GM19467 (cell line): ENCODE results near the gene ZNF202.
"Not testable (repeated sequence)": the region's sequence is repeated elsewhere in the genome, so short reads cannot be mapped to it uniquely, and the experiment has no call there.

ENCODE experiments used
- ATAC-seq: cut with Tn5 transposase; IDR thresholded peaks from one replicate; pipeline ENCODE4 v1.9.1; 2021; ENCODE audit warnings: mild to moderate bottlenecking, moderate library complexity; ENCODE audit not compliant: unreplicated experiment

The ZNF202 gene

DNA sequence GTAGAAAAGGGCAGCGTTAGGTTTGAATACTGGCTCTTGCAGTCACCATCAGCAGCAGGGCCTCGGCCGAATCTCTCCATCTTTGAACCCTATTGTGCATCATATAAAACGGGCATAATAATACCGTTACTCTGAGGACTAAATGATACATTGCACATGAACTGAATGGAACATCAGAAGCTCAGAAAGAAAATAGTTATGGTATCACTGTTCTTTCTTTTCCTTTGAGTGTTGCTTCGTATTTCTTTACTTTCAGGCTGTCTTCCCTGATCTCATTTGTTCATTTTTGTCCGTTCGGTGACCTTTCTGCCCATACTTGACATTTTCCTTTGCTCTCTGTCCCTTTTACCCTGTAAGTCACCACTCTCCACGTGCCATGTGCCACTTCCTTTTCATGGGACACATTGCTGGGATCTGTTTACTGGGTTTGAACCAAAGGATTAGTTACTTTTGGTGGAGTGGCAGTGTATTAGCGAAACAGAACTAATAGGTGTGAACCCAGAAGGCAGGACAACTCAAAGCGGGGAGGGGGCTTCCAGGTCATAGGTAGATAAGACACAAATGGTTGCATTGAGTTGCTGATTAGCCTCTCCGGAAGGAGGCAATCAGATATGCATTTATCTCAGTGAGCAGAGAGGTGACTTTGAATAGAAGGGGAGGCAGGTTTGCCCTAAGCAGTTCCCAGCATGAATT is 717 bp upstream of the ZNF202 start:
- no peak for ATAC-seq

DNA sequence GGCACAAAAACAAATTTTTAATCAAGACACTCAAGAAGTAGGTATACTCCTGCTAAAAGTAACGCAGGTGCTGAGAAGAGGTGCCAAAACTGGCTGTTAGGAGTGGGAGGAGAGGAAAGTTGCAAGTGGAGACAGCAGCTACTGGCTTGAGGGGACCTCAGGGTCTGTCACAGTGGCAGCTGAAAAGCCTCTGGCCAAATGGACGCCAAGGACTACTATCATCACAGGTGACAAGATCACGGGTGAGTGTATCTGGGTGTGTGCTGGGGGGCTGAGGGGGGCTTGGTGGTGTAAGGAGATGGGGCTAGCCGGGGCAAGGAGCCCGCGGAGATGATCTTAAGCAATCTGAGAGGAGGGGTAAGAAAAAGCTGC is 687 bp downstream of the ZNF202 start:
- ATAC-seq: no peak

- ATAC-seq: no peak
These were observed 3.1 kb downstream of the ZNF202 start for GRCh38 chr11:123738374-123738773.

DNA sequence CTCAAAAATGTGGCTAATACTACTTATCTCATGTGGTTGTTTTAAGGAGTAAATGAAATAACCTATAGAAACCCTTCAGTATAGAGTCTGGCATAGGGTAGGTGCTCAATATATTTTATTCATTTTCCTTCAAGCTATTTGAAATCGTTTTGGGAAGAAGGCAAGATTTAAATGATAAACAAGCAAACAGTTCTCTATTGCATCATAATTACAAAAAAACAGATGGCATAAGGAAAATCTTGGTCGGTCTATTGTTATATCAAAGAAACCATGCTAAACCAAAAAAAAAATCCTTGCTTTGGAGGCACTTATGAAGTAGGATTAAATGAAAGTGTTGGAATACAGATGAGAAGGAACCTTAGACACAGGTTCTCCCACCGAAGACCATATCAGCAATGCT is 4.7 kb downstream of the ZNF202 start:
- ATAC-seq: no peak

- no peak for ATAC-seq
These were observed 11.9 kb downstream of the ZNF202 start for GRCh38 chr11:123729602-123730001.

GRCh38 chr11:123725995-123726655 is 15.3 kb downstream of the ZNF202 start:
- no peak for ATAC-seq

DNA sequence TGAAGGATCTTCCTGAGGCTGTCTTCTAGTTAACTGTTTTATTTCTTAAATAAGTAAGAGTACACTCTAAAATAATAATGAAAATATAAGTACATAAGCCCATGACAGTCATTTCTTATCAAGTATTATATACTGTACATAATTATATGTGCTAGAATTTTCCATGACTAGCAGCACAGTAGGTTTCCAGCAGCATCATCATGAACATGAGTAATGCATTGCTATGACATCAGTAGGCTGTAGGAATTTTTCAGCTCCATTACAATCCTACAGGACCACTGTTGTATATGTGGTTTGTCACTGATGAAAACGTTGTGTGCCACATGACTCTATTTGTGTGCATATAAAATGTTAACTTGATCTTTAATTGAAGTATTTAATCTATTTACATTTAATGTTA is 22.0 kb downstream of the ZNF202 start:
- ATAC-seq: no peak

- ATAC-seq: no peak
These were observed 23.0 kb downstream of the ZNF202 start for GRCh38 chr11:123718469-123718868.

DNA sequence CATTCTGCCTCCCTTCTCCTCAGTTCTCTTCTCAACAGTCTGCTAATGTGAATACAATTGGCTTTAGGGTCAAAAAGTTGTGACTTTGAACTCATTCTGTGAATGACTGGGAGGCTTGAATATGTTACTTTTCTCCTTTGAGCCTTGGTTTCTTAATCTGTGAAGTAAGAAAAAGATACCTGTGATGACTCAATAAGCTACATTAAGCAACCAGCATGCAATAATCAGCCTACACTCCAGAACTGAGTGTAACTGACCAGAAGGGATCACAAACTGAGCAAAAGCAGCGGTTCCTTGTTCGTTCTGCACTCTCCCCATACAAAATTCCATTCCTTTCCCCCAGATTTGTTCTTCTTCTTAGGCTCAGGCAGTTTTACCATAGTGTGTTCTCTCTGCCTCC is 23.4 kb downstream of the ZNF202 start:
- ATAC-seq: no peak

DNA sequence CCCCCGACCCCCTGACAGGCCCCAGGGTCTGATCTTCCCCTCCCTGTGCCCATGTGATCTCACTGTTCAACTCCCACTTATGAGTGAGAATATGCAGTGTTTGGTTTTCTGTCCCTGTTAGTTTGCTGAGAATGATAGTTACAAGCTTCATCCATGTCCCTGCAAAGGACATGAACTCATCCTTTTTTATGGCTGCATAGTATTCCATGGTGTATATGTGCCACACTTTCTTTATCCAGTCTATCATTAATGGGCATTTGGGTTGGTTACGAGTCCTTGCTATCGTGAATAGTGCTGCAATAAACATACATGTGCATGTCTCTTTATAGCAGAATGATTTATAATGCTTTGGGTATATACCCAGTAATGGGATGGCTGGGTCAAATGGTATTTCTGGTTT is 28.8 kb downstream of the ZNF202 start:
- not testable (repeated sequence) for ATAC-seq

DNA sequence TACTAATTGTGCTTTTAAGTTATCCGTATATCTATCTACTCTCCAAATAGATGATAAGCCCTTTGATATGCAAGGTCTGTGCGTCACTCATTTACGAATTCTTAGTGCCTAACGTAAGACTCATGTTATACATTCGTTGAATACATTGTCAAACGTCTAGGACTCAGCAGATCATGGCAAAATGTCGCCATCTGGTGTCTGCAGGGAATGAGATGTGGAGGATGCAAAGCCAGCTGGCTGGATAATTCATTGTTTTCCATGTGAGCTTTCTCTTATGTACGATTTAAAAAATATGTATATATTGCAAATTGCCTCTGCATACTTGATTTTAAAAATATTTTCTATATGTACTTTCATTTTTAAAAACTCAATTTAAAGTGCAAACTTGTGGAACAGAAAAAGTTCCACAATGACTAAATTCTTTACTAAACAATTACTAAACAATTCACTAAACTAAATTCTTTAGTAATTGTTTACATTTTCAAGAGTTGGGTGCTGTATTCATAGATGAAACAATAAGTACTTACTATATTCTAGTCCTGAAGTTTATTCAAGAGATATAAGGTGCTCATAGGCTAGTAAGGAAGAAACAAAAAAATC is 33.8 kb downstream of the ZNF202 start:
- no peak for ATAC-seq

- no peak for ATAC-seq
These were observed 34.3 kb downstream of the ZNF202 start for GRCh38 chr11:123707206-123707605.

GRCh38 chr11:123704341-123704740 is 37.1 kb downstream of the ZNF202 start:
- no peak for ATAC-seq

DNA sequence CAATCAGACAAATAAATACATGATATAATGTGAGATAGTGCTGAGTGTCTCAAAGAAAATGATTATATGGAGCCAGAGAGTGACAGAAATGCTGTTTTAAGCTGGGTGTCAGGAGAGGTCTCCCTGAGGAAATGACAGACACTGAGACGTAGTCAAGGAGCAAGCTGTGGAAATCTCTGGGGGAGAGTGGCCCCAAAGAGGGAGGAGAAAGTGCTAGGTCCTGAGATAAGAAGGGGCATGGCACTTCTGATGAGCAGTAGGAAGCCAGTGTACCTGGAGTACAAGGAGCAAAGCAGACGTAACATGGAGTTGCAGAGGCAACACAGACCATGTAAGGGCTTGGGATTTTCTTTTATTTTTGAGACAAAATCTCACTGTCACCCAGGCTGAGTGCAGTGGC is 38.8 kb downstream of the ZNF202 start:
- no peak for ATAC-seq

DNA sequence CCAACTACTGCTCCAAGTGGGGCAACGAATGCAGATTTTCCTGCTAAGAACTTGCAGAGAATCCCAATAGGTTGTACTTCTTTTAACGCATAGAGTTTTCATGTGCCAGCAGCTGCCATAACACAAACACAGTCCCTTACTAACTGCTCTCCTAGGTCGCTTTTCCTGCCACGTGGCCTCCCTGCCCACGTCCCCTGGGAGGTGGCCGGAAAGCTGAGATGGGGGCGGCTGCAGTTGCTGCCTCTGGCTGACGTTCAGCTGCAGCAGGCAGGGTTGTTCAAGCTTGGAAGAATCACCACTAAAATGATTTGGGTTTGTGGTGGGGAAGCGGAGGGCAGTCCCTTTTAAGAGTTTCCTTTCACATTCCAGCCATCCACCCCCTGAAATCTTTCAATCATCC is 39.3 kb downstream of the ZNF202 start:
- ATAC-seq: no peak

DNA sequence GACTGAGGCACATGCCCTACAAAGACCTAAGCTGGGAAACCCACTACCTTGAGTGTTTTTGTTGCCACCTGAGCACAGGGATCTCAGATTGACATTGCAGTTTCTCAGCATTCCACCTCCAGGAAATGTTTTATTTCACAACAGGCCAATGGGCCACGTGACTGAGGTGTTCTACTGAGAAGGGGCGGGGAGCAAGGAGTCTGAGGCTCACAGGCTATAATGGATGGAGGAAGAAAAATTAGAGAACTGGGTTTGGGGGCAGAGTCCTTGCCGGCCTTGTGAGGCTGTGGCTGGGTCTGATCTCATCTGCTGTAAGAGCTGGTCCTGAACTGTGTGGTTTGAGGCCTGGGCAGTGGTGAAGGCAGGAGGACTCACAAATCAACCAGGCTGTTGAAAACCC is 40.7 kb downstream of the ZNF202 start:
- no peak for ATAC-seq

DNA sequence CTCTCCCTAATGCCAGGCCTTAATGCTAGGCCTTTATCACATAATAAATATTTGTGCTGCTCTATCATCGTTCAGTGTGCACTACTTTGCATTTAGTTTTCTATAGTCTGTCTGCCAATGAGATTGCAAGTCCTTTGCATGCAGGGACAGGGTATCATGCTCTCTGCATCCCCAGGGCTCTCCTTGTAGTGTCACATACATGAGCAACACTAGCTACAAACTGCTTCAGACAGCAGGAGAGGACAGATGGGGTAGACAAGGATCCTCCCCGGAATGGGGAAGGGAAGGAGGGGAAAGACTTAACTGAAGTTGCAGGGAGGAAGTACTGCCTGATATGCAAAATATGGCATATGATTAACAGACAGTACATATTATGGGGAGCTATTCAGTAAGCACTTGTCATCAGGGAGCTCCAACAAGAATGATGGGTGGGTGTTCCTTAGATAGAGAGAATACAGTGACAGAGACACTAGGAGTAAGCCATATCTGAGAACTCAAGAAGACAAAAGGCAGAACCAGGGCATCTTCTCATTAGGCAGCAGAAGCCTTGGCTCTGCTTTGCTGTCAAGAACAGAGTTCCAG is 42.8 kb downstream of the ZNF202 start:
- no peak for ATAC-seq

GRCh38 chr11:123696183-123696582 is 45.3 kb downstream of the ZNF202 start:
- ATAC-seq: no peak

DNA sequence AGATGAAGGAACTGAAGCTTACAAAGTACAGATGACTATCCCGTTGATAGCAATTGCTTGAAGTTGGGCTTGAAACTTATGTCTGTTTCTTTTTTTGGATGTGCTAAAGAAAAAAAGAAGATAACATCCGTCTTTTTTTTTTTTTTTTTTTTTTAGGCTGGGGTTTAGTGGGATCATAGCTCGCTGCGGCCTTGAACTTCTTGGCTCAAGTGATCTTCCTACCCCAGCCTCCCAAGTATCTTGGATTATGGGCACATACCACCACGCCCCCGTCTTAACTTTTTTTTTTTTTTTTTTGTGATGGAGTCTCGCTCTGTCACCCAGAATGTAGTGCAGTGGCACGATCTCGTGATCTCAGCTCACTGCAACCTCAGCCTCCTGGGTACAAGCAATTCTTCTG is 46.2 kb downstream of the ZNF202 start:
- ATAC-seq: no peak

- ATAC-seq: no peak
These were observed 46.9 kb downstream of the ZNF202 start for GRCh38 chr11:123694551-123694950.

DNA sequence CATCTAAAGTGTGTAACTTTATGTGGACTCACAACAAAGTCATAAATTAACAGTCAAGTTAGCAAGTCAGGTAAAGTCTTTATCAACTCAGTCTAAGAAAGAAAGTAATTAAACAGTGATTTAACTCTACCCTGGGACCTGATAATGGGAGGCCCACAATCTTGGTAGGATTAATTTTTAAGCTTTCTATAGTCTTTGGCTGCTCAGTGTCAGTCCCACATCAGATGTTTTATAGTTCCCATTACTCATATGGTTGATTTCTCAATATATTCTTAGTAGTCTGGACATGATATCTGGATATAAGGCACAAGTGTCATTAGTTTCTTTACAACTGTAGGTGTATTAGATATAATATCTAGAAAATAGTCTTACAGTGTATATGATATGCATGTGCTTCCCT is 48.5 kb downstream of the ZNF202 start:
- ATAC-seq: no peak

GRCh38 chr11:123690485-123690884 is 51.0 kb downstream of the ZNF202 start:
- ATAC-seq: no peak
